ENCODE results near the gene SPOCK1. TPM values are rescaled to one million over a fixed set of nuclear protein-coding genes. Genes with fewer than 3 reads are reported as not detected.
A peak's percentile ranks its signal among the peaks of the same experiment; 100 is the strongest.

The SPOCK1 gene
- total and polyA plus RNA-seq, 2 experiments from 2014 or later = 268 to 471 TPM

- no peak overlapping the region for H2AFZ ChIP-seq
- H3K27me3 ChIP-seq (replicated peaks; ENCODE audit: insufficient read depth) = no peaks in the 10 kb centered on the region
- no peak overlapping the region for H3K27ac ChIP-seq
- no peaks in the 10 kb centered on the region for H3F3A ChIP-seq (ENCODE audit: insufficient read depth)
- H3K9me2 ChIP-seq (ENCODE audit: insufficient read depth) = no peaks in the 10 kb centered on the region
- in situ Hi-C loops (cut with MboI) = no loop called here
- no peak for TF ChIP-seq EZH2 (IDR thresholded peaks at IDR 0.05; ENCODE audit: insufficient read depth, poor library complexity, severe bottlenecking)
- no peaks in the 10 kb centered on the region for H3K9me3 ChIP-seq (ENCODE audit: low read depth)
- 0 out of 2 replicates have a peak, but pooled peaks cover 4% of the 10 kb centered on the region for H3K4me1 ChIP-seq (ENCODE audit: insufficient read depth)
- H3K79me2 ChIP-seq (ENCODE audit: insufficient read depth) = peaks cover 9% of the 10 kb centered on the region; the same call in 1 of the 2 replicates
- H3K9ac ChIP-seq = no peak overlapping the region
- H4K20me1 ChIP-seq (ENCODE audit: insufficient read depth) = no peaks in the 10 kb centered on the region
- H3K4me2 ChIP-seq (ENCODE audit: unreplicated experiment) = no peak overlapping the region
- no peak overlapping the region for H3K4me3 ChIP-seq
- DNase-seq = no peak
- 88 to 89% methylated on average over 5 of the region's 5 CpGs for WGBS, 2 experiments (ENCODE audit: low coverage in 1 of 2, low lambda C conversion rate in 2 of 2, missing lambda C conversion rate in 2 of 2)
- H3K36me3 ChIP-seq (ENCODE audit: low read depth) = no peaks in the 10 kb centered on the region
These were observed 475.8 kb downstream of the SPOCK1 start for GRCh38 chr5:137023371-137023770.

GRCh38 chr5:137022725-137023124 is 476.4 kb downstream of the SPOCK1 start:
- no peak overlapping the region for H3K27ac ChIP-seq
- no peak overlapping the region for H3K4me2 ChIP-seq (ENCODE audit: unreplicated experiment)
- no peak overlapping the region for H2AFZ ChIP-seq
- H4K20me1 ChIP-seq (ENCODE audit: insufficient read depth) = no peaks in the 10 kb centered on the region
- H3F3A ChIP-seq (ENCODE audit: insufficient read depth) = no peaks in the 10 kb centered on the region
- peaks cover 9% of the 10 kb centered on the region; the same call in 1 of the 2 replicates for H3K79me2 ChIP-seq (ENCODE audit: insufficient read depth)
- no peak overlapping the region for H3K9ac ChIP-seq
- no peaks in the 10 kb centered on the region for H3K9me2 ChIP-seq (ENCODE audit: insufficient read depth)
- H3K36me3 ChIP-seq (ENCODE audit: low read depth) = no peaks in the 10 kb centered on the region
- H3K4me1 ChIP-seq (ENCODE audit: insufficient read depth) = 0 out of 2 replicates have a peak, but pooled peaks cover 4% of the 10 kb centered on the region
- no peak for TF ChIP-seq EZH2phosphoT487 (IDR thresholded peaks at IDR 0.05; ENCODE audit: insufficient read depth, low read depth)
- TF ChIP-seq EZH2 (IDR thresholded peaks at IDR 0.05; ENCODE audit: insufficient read depth, poor library complexity, severe bottlenecking) = no peak
- no peak for DNase-seq
- H3K4me3 ChIP-seq = no peak overlapping the region
- no peaks in the 10 kb centered on the region for H3K9me3 ChIP-seq (ENCODE audit: low read depth)
- no peaks in the 10 kb centered on the region for H3K27me3 ChIP-seq (replicated peaks; ENCODE audit: insufficient read depth)
- in situ Hi-C loops (cut with MboI) = no loop called here
- WGBS, 2 experiments (ENCODE audit: low coverage in 1 of 2, low lambda C conversion rate in 2 of 2, missing lambda C conversion rate in 2 of 2) = 64 to 72% methylated on average over 2 of the region's 2 CpGs

GRCh38 chr5:137022043-137022442 is 477.1 kb downstream of the SPOCK1 start:
- Histone ChIP-seq H3K79me2 (ENCODE audit: insufficient read depth) (peaks cover 9% of the 10 kb centered on the region; the same call in 1 of the 2 replicates), H3K4me3 (no peak overlapping the region), H3K9ac (no peak overlapping the region), H4K20me1 (ENCODE audit: insufficient read depth) (no peaks in the 10 kb centered on the region), H3K27me3 (replicated peaks; ENCODE audit: insufficient read depth) (no peaks in the 10 kb centered on the region), H3K9me3 (ENCODE audit: low read depth) (no peaks in the 10 kb centered on the region), H3F3A (ENCODE audit: insufficient read depth) (no peaks in the 10 kb centered on the region), H3K4me2 (ENCODE audit: unreplicated experiment) (no peak overlapping the region), H3K4me1 (ENCODE audit: insufficient read depth) (0 out of 2 replicates have a peak, but pooled peaks cover 4% of the 10 kb centered on the region), H3K36me3 (ENCODE audit: low read depth) (no peaks in the 10 kb centered on the region), H3K27ac (no peak overlapping the region), H2AFZ (no peak overlapping the region), H3K9me2 (ENCODE audit: insufficient read depth) (no peaks in the 10 kb centered on the region)
- 63 to 66% methylated on average over 3 of the region's 3 CpGs for WGBS, 2 experiments (ENCODE audit: low coverage in 1 of 2, low lambda C conversion rate in 2 of 2, missing lambda C conversion rate in 2 of 2)
- peak; percentile 24 for DNase-seq
- in situ Hi-C loops (cut with MboI) = no loop called here
- no peak for TF ChIP-seq EZH2phosphoT487 (IDR thresholded peaks at IDR 0.05; ENCODE audit: insufficient read depth, low read depth)
- TF ChIP-seq EZH2 (IDR thresholded peaks at IDR 0.05; ENCODE audit: insufficient read depth, poor library complexity, severe bottlenecking) = no peak

- H3K9me3 ChIP-seq (ENCODE audit: low read depth) = no peaks in the 10 kb centered on the region
- H3K4me2 ChIP-seq (ENCODE audit: unreplicated experiment) = no peak overlapping the region
- H3K4me1 ChIP-seq (ENCODE audit: insufficient read depth) = 0 out of 2 replicates have a peak, but pooled peaks cover 4% of the 10 kb centered on the region
- H3K9ac ChIP-seq = no peak overlapping the region
- in situ Hi-C loops (cut with MboI) = no loop called here
- H4K20me1 ChIP-seq (ENCODE audit: insufficient read depth) = no peaks in the 10 kb centered on the region; the same call in 1 of the 2 replicates
- no peaks in the 10 kb centered on the region for H3K27me3 ChIP-seq (replicated peaks; ENCODE audit: insufficient read depth)
- no peak overlapping the region for H3K27ac ChIP-seq
- no peaks in the 10 kb centered on the region for H3K36me3 ChIP-seq (ENCODE audit: low read depth)
- 93% methylated on average over 3 of the region's 3 CpGs for WGBS, 2 experiments (ENCODE audit: low coverage in 1 of 2, low lambda C conversion rate in 2 of 2, missing lambda C conversion rate in 2 of 2)
- no peak overlapping the region for H2AFZ ChIP-seq
- TF ChIP-seq EZH2phosphoT487 (IDR thresholded peaks at IDR 0.05; ENCODE audit: insufficient read depth, low read depth) (no peak), EZH2 (IDR thresholded peaks at IDR 0.05; ENCODE audit: insufficient read depth, poor library complexity, severe bottlenecking) (no peak)
- H3F3A ChIP-seq (ENCODE audit: insufficient read depth) = no peaks in the 10 kb centered on the region
- no peak for DNase-seq
- peaks cover 9% of the 10 kb centered on the region; the same call in 1 of the 2 replicates for H3K79me2 ChIP-seq (ENCODE audit: insufficient read depth)
- H3K9me2 ChIP-seq (ENCODE audit: insufficient read depth) = no peaks in the 10 kb centered on the region
- no peak overlapping the region for H3K4me3 ChIP-seq
These were observed 479.9 kb downstream of the SPOCK1 start for GRCh38 chr5:137019229-137019628.
